GM21619 (cell line): Measurements from ENCODE around the gene TMEM235.

Experiments used
- ATAC-seq: cut with Tn5 transposase; IDR thresholded peaks from one replicate; pipeline ENCODE4 v1.9.1; 2021; ENCODE audit not compliant: unreplicated experiment

Gene TMEM235

GRCh38 chr17:78271419-78272170 is 40.2 kb downstream of the TMEM235 start:
- ATAC-seq: no peak

- no peak for ATAC-seq
These were observed 40.9 kb downstream of the TMEM235 start for GRCh38 chr17:78272181-78272913.

- no peak for ATAC-seq
These were observed 41.5 kb downstream of the TMEM235 start for GRCh38 chr17:78272914-78273258.

DNA sequence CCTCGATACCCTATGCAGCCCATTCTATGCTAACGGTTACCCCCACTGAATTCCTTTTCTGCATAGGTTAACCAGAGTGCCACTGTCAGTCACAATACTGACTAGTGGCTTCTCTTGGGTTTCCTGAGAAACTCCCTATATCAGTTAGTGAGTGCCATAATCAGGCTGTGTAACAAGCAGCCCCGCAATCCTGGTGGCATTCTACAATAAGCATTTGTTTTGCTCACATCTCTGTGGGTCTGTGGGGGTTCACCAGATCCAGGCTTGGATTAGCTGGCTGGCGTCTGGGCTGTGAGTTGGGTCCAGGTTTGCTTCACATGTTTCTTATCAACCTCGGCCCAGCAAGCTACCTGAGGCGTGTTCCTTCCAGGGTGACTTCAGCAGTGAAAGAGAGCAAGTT is 42.4 kb downstream of the TMEM235 start:
- ATAC-seq: no peak

DNA sequence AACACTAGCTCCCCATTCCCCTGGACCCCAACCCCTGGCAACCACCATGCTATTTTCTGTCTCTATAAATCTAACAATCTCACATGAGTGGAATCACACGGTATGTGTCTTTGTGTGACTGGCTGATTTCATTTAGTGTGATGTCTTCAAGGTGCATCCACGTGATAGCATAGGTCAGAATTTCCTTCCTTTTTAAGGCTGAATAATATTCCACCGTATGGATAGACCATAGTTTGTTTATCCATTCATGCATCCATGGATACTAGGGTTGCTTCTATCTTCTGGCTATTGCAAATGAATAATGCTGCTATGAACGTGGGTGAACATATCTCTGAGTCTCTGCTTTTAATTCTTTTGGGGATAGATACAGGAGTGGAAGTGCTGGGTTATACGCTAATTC is 43.9 kb downstream of the TMEM235 start:
- ATAC-seq: no peak

GRCh38 chr17:78276098-78276887 is 44.9 kb downstream of the TMEM235 start:
- peak; percentile 62 for ATAC-seq

DNA sequence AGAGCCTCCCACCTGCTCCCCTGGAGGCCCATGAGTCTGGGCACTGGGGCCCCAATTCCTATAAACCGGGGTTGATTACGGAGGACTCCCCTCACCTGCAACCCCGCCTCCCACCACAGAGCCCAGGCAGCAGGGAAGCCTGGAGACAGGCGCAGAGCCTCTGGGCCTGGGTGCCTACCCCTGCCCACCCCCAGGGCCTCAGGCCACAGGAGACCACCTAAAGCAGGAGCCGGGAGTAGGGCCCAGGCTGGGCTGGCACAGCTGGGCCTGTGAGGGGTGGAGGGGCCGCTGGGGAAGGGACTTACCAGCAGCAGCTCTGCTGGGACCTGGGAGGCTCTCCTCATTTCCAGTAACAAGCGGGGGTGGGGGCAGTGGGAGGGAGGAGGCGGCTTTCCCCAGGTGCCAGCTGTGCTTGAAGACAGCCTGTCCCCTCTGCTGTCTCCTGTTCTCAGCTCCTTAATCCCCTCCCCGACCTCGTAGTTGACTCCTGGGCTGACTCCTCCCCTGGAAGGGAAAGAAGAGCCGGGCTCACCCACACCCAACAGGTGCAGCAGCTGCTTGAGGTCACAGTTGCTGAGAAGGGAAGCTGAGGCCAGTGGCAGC is 46.8 kb downstream of the TMEM235 start:
- no peak for ATAC-seq

GRCh38 chr17:78279360-78279990 is 48.0 kb downstream of the TMEM235 start:
- ATAC-seq: no peak

- no peak for ATAC-seq
These were observed 49.9 kb downstream of the TMEM235 start for GRCh38 chr17:78281249-78281845.

- ATAC-seq: no peak
These were observed 52.7 kb downstream of the TMEM235 start for GRCh38 chr17:78284146-78284545.

- no peak for ATAC-seq
These were observed 57.6 kb downstream of the TMEM235 start for GRCh38 chr17:78289004-78289403.

GRCh38 chr17:78289802-78290363 is 58.5 kb downstream of the TMEM235 start:
- peak; percentile 48 for ATAC-seq
